HFF-Myc (cell line): ENCODE measurements around the gene TSFM.

Source experiments
- DNase-seq: peaks from one replicate; pipeline ENCODE4 v3.0.0-alpha.2; 2011; ENCODE audit warnings: low read depth; ENCODE audit errors: extremely low read depth
- H3K4me3 ChIP-seq: replicated peaks from 2 replicates; pipeline ENCODE4 v1.5.1; 2011; ENCODE audit warnings: low read depth, mild to moderate bottlenecking, control low read depth, low read length
- CTCF ChIP-seq: IDR thresholded peaks from 2 replicates; pipeline ENCODE4 v1.5.1; 2012; ENCODE audit warnings: mild to moderate bottlenecking, low read depth, low read length, control low read depth; ENCODE audit errors: missing control alignments

TSFM gene

GRCh38 chr12:57782608-57783465, at the start of gene TSFM:
Gene TSFM (plus strand): TSS chr12:57782787. CDS start chr12:57782802, 15 bp downstream.
- DNase-seq = peak; percentile 82
- H3K4me3 ChIP-seq = peak within 1 kb of the TSS; percentile 71
- peak; percentile 92 for TF ChIP-seq CTCF

GRCh38 chr12:57733928-57734327, 48.7 kb upstream of the TSFM start:
- no peak for TF ChIP-seq CTCF
- no peak for DNase-seq
- no peak overlapping the region for H3K4me3 ChIP-seq

- no peak for DNase-seq
Observed at GRCh38 chr12:57734591-57734990, 48.0 kb upstream of the TSFM start.

GRCh38 chr12:57735198-57735855, 47.3 kb upstream of the TSFM start:
- no peak overlapping the region for H3K4me3 ChIP-seq
- no peak for TF ChIP-seq CTCF
- no peak for DNase-seq

More at GRCh38 chr12:57734591-57734990, 48.0 kb upstream of the TSFM start:
- no peak for TF ChIP-seq CTCF
- H3K4me3 ChIP-seq = no peak overlapping the region

- TF ChIP-seq CTCF = peak; percentile 39
- DNase-seq = no peak
- H3K4me3 ChIP-seq = peak overlapping the region; percentile 27
Observed at GRCh38 chr12:57735952-57736740, 46.4 kb upstream of the TSFM start.

- H3K4me3 ChIP-seq = no peak overlapping the region; the same call in 1 of the 2 replicates
- DNase-seq = no peak
Observed at GRCh38 chr12:57736741-57737466, 45.7 kb upstream of the TSFM start.

More at GRCh38 chr12:57736741-57737466, 45.7 kb upstream of the TSFM start:
- no peak for TF ChIP-seq CTCF
